H1 (cell line): ENCODE results near the gene TATDN2. TPM values are rescaled to one million over a fixed set of nuclear protein-coding genes. Genes with fewer than 3 reads are reported as not detected.

Experiments
- CTCF ChIA-PET: fragments of 300-600 bp; sonication (Branson Sonifier 250); formaldehyde crosslinking; loops from one replicate; lab custom pipeline; 2021; ENCODE audit not compliant: partially characterized antibody; lab: Charles Lee
- POLR2A ChIA-PET: fragments of 300-600 bp; sonication (Branson Sonifier 250); formaldehyde crosslinking; loops from one replicate; lab custom pipeline; 2021; ENCODE audit warnings: inconsistent platforms; ENCODE audit not compliant: partially characterized antibody; lab: Charles Lee
- DNase-seq, 2 experiments: peaks; one replicate each; pipeline versions ENCODE4 v3.0.0 to v3.0.0-alpha.2; 2010 to 2022; ENCODE audit warnings: low spot score in 2 of 2, low read depth in 1 of 2, mixed read lengths in 1 of 2
- FAIRE-seq: peaks from 2 replicates; lab custom pipeline; 2011; peaks lifted over from hg19 to GRCh38; lab: Jason Lieb, UNC
- H2AFZ ChIP-seq: 2 replicates; pipeline ENCODE4 v1.8.1; 2012; ENCODE audit warnings: low read length, inconsistent platforms
- H2AK5ac ChIP-seq: 2 replicates; pipeline ENCODE4 v1.6.1; 2013; ENCODE audit warnings: low read depth, low read length
- H2BK120ac ChIP-seq: replicated peaks from 2 replicates; pipeline ENCODE3; 2013; ENCODE audit warnings: low read depth, low read length, inconsistent platforms
- H2BK12ac ChIP-seq: 2 replicates; pipeline ENCODE4 v1.6.1; 2013; ENCODE audit warnings: low read depth, low read length
- H2BK15ac ChIP-seq: 2 replicates; pipeline ENCODE4 v1.6.1; 2013; ENCODE audit warnings: low read length
- H2BK20ac ChIP-seq: 2 replicates; pipeline ENCODE4 v1.6.1; 2013; ENCODE audit warnings: low read length
- H2BK5ac ChIP-seq: 2 replicates; pipeline ENCODE4 v1.6.1; 2013; ENCODE audit warnings: low read depth, low read length
- H3K14ac ChIP-seq: 2 replicates; pipeline ENCODE4 v1.6.1; 2013; ENCODE audit warnings: inconsistent platforms; ENCODE audit not compliant: insufficient read length
- H3K18ac ChIP-seq: 2 replicates; pipeline ENCODE4 v1.6.1; 2013; ENCODE audit warnings: low read length; ENCODE audit errors: extremely low read depth
- H3K23ac ChIP-seq: 2 replicates; pipeline ENCODE4 v1.6.1; 2013; ENCODE audit warnings: inconsistent platforms; ENCODE audit not compliant: insufficient read length
- H3K23me2 ChIP-seq: 2 replicates; pipeline ENCODE4 v1.6.1; 2013; ENCODE audit warnings: low read depth, low read length
- H3K27ac ChIP-seq: 2 replicates; pipeline ENCODE4 v1.6.1; 2011; ENCODE audit warnings: low read depth, low read length, inconsistent platforms
- H3K27me3 ChIP-seq, 4 experiments: replicated peaks in 1 of 4; 1 replicate in 1 of 4; 2 replicates in 3 of 4; pipeline versions ENCODE4 v1.6.1 to v1.8.1; 2011 to 2013; ENCODE audit warnings: low read length in 3 of 4, mild to moderate bottlenecking in 3 of 4, inconsistent platforms in 2 of 4, mixed read lengths in 2 of 4, moderate library complexity in 1 of 4; ENCODE audit not compliant: control insufficient read depth in 3 of 4, insufficient read depth in 3 of 4; ENCODE audit errors: extremely low read depth in 1 of 4
- H3K36me3 ChIP-seq, 4 experiments: 2 replicates each; pipeline versions ENCODE4 v1.6.1 to v1.8.1; 2011 to 2013; ENCODE audit warnings: mild to moderate bottlenecking in 4 of 4, low read length in 3 of 4, moderate library complexity in 2 of 4, control low read depth in 1 of 4, inconsistent platforms in 1 of 4; ENCODE audit not compliant: insufficient read depth in 4 of 4, control insufficient read depth in 2 of 4
- H3K4ac ChIP-seq: replicated peaks from 2 replicates; pipeline ENCODE3; 2013; ENCODE audit warnings: low read length, low read depth, mixed read lengths, inconsistent platforms; ENCODE audit not compliant: insufficient read length
- H3K4me1 ChIP-seq, 4 experiments: replicated peaks in 1 of 4; 1 replicate in 1 of 4; 2 replicates in 3 of 4; pipeline versions ENCODE4 v1.6.1 to v1.8.1; 2011 to 2013; ENCODE audit warnings: low read length in 3 of 4, inconsistent platforms in 2 of 4, mixed read lengths in 1 of 4; ENCODE audit not compliant: insufficient read depth in 4 of 4, control insufficient read depth in 3 of 4
- H3K4me2 ChIP-seq, 2 experiments: 2 replicates each; pipeline versions ENCODE4 v1.6.1 to v1.8.1; 2011 to 2013; ENCODE audit warnings: low read depth in 2 of 2, low read length in 2 of 2, control low read depth in 1 of 2, inconsistent platforms in 1 of 2, mild to moderate bottlenecking in 1 of 2; ENCODE audit not compliant: insufficient read depth in 1 of 2
- H3K4me3 ChIP-seq, 4 experiments: fragments of 200-600, 300-600 bp in 1 of 4; sonication (generic), shearing (Covaris generic), sonication (Bioruptor Twin) in 1 of 4; 2 replicates each; pipeline versions ENCODE4 v1.5.1 to v1.8.1; 2011 to 2016; ENCODE audit warnings: low read length in 4 of 4, low read depth in 3 of 4, control low read depth in 2 of 4, inconsistent platforms in 2 of 4, mild to moderate bottlenecking in 2 of 4, mixed read lengths in 1 of 4, moderate library complexity in 1 of 4; ENCODE audit not compliant: insufficient read depth in 2 of 4; ENCODE audit errors: extremely low read depth in 1 of 4
- H3K56ac ChIP-seq: replicated peaks from 2 replicates; pipeline ENCODE3; 2013; ENCODE audit warnings: low read depth, mild to moderate bottlenecking, mixed read lengths, low read length, inconsistent platforms; ENCODE audit not compliant: insufficient read length
- H3K79me1 ChIP-seq: 2 replicates; pipeline ENCODE4 v1.6.1; 2013; ENCODE audit warnings: low read depth, low read length, control low read depth
- H3K79me2 ChIP-seq, 2 experiments: 2 replicates each; pipeline versions ENCODE4 v1.6.1 to v1.8.1; 2012 to 2013; ENCODE audit warnings: low read length in 2 of 2, mild to moderate bottlenecking in 2 of 2, inconsistent platforms in 1 of 2; ENCODE audit not compliant: insufficient read depth in 2 of 2, control insufficient read depth in 1 of 2
- H3K9ac ChIP-seq, 4 experiments: replicated peaks in 1 of 4; 1 replicate in 1 of 4; 2 replicates in 3 of 4; pipeline versions ENCODE4 v1.6.1 to v1.8.1; 2011 to 2013; ENCODE audit warnings: low read depth in 3 of 4, low read length in 3 of 4, control low read depth in 2 of 4, mild to moderate bottlenecking in 2 of 4, moderate library complexity in 2 of 4, inconsistent platforms in 1 of 4; ENCODE audit errors: extremely low read depth in 1 of 4
- H3K9me3 ChIP-seq, 2 experiments: 2 replicates each; pipeline versions ENCODE4 v1.6.1 to v1.8.1; 2012 to 2013; ENCODE audit warnings: mild to moderate bottlenecking in 2 of 2, moderate library complexity in 2 of 2, control low read depth in 1 of 2, inconsistent platforms in 1 of 2, low read depth in 1 of 2, low read length in 1 of 2, mixed read lengths in 1 of 2; ENCODE audit not compliant: insufficient read depth in 2 of 2
- H4K20me1 ChIP-seq, 2 experiments: replicated peaks in 1 of 2; 2 replicates each; pipeline versions ENCODE3 to v1.8.1; 2011 to 2013; ENCODE audit warnings: inconsistent platforms in 2 of 2, low read length in 2 of 2, mild to moderate bottlenecking in 1 of 2; ENCODE audit not compliant: insufficient read depth in 2 of 2, control insufficient read depth in 1 of 2
- H4K5ac ChIP-seq: 2 replicates; pipeline ENCODE4 v1.6.1; 2013; ENCODE audit warnings: low read length, low read depth, mixed read lengths, inconsistent platforms; ENCODE audit not compliant: insufficient read length
- H4K8ac ChIP-seq: 2 replicates; pipeline ENCODE4 v1.8.0; 2013; ENCODE audit warnings: mild to moderate bottlenecking, moderate library complexity, low read length, inconsistent platforms; ENCODE audit not compliant: insufficient read depth; ENCODE audit errors: extremely low read depth
- H4K91ac ChIP-seq: replicated peaks from 2 replicates; pipeline ENCODE3; 2013; ENCODE audit warnings: low read length, mixed read lengths, inconsistent platforms; ENCODE audit not compliant: insufficient read length
- CBX8 ChIP-seq: fragments of 300-800, 300-1000 bp; sonication (generic); IDR thresholded peaks from 2 replicates; pipeline ENCODE4 v1.7.1; 2016; ENCODE audit warnings: low read depth, low read length, borderline replicate concordance
- GABPA ChIP-seq: IDR thresholded peaks from 2 replicates; pipeline ENCODE4 v1.6.1; 2011; ENCODE audit warnings: mild to moderate bottlenecking, low read length, moderate library complexity, borderline replicate concordance; ENCODE audit not compliant: insufficient read depth
- HDAC6 ChIP-seq: IDR thresholded peaks from one replicate; pipeline ENCODE4 v1.7.1; 2012; ENCODE audit warnings: low read depth, mild to moderate bottlenecking, inconsistent platforms, low read length, moderate library complexity
- KDM5A ChIP-seq: fragments of 200-600 bp; IDR thresholded peaks from 2 replicates; pipeline ENCODE4 v1.7.1; 2012; ENCODE audit warnings: mild to moderate bottlenecking, low read length, inconsistent platforms, mixed read lengths
- NRF1 ChIP-seq: IDR thresholded peaks from 2 replicates; pipeline ENCODE4 v1.6.1; 2011; ENCODE audit warnings: mild to moderate bottlenecking, low read depth, low read length, improper control_type of control experiment
- PHF8 ChIP-seq: fragments of 200-600 bp; sonication (generic); conservative IDR thresholded peaks from 2 replicates; pipeline ENCODE4 v1.7.1; 2012; ENCODE audit warnings: low read depth, mild to moderate bottlenecking, inconsistent platforms, low read length, moderate library complexity
- POLR2AphosphoS5 ChIP-seq: IDR thresholded peaks from 2 replicates; pipeline ENCODE4 v1.6.1; 2011; ENCODE audit warnings: low read depth, low read length
- RBBP5 ChIP-seq: IDR thresholded peaks from 2 replicates; pipeline ENCODE4 v1.7.1; 2012; ENCODE audit warnings: low read depth, mild to moderate bottlenecking, inconsistent platforms, low read length, moderate library complexity, borderline replicate concordance
- SIN3A ChIP-seq, 2 experiments: IDR thresholded peaks in 1 of 2; conservative IDR thresholded peaks in 1 of 2; 2 replicates each; pipeline ENCODE4 v1.6.1; 2011 to 2012; ENCODE audit warnings: low read length in 2 of 2, improper control_type of control experiment in 1 of 2, low read depth in 1 of 2, mild to moderate bottlenecking in 1 of 2
- SP2 ChIP-seq: IDR thresholded peaks from 2 replicates; pipeline ENCODE4 v1.6.1; 2012; ENCODE audit warnings: mild to moderate bottlenecking, low read length, inconsistent platforms
- SP4 ChIP-seq: IDR thresholded peaks from 2 replicates; pipeline ENCODE4 v1.6.1; 2012; ENCODE audit warnings: low read length, inconsistent platforms
- SRF ChIP-seq: IDR thresholded peaks from 2 replicates; pipeline ENCODE4 v1.6.1; 2011; ENCODE audit warnings: mild to moderate bottlenecking, low read depth, low read length, moderate library complexity
- TAF7 ChIP-seq: optimal IDR thresholded peaks from 2 replicates; pipeline ENCODE3; 2011; ENCODE audit warnings: low read depth, mild to moderate bottlenecking, inconsistent platforms, low read length, moderate library complexity, borderline replicate concordance
- TBP ChIP-seq: IDR thresholded peaks from 2 replicates; pipeline ENCODE4 v1.6.1; 2011; ENCODE audit warnings: low read depth, low read length, improper control_type of control experiment
- WGBS, 2 experiments: shearing (Covaris generic) in 1 of 2; methylation state at CpG; one replicate each; pipeline versions ENCODE4 v1.1.6 to v1.1.7; 2013 to 2015; ENCODE audit warnings: low lambda C conversion rate in 2 of 2, mixed read lengths in 2 of 2, inconsistent platforms in 1 of 2, low coverage in 1 of 2, missing lambda C conversion rate in 1 of 2; ENCODE audit not compliant: insufficient replicate concordance in 2 of 2, insufficient coverage in 1 of 2, insufficient read length in 1 of 2; ENCODE audit errors: extremely low coverage in 1 of 2, missing lambda C conversion rate in 1 of 2; 5-methylcytosine and 5-hydroxymethylcytosine counted together
- polyA plus RNA-seq, 7 experiments: library from polyadenylated mRNA; depleted of rRNA in 3 of 7; stranded (reverse) in 5 of 7; unstranded in 2 of 7; fragments of >200 nt in 5 of 7; fragments of 200-250 nt in 2 of 7; gene quantifications; 1 replicate in 5 of 7; 2 replicates in 1 of 7; 4 replicates in 1 of 7; pipeline versions ENCODE4 v1.2.1 to v1.2.3, GENCODE V29; 2011 to 2013; ENCODE audit warnings: missing spikeins in 2 of 7, mixed read lengths in 2 of 7
- total RNA-seq: library from RNA; stranded (reverse); fragmentation: NEBNext Ultra II Directional; extraction: Animal tissue kit (Norgen Biotek cat#: 25700); gene quantifications from 2 replicates; pipeline ENCODE4 v1.2.1, GENCODE V29; 2021

The TATDN2 gene
- total and polyA plus RNA-seq, 2 of the 8 experiments (the other 6 are each of a cell fraction or from before 2014, with no cell fraction given) = 12.1 to 34.8 TPM

- Histone ChIP-seq H2BK20ac (no peak overlapping the region), H3K14ac (no peak overlapping the region), H3K9me3 (no peaks in the 10 kb centered on the region), H4K8ac (no peak overlapping the region), H4K91ac (no peak overlapping the region), H3K4me3 (no peak overlapping the region), H3K4ac (no peak overlapping the region), H3K4me1 (peaks cover 0 to 5% (median 3%) of the 10 kb centered on the region in 4 experiments; a peak in 4 of 7 replicates), H4K20me1 (no peaks in the 10 kb centered on the region), H3K27me3 (no peaks in the 10 kb centered on the region), H3K9ac (no peak overlapping the region), H3K56ac (no peak overlapping the region), H3K23ac (no peak overlapping the region), H3K18ac (no peak overlapping the region), H3K79me1 (no peaks in the 10 kb centered on the region), H2BK120ac (no peak overlapping the region), H2BK5ac (no peak overlapping the region), H2BK15ac (no peak overlapping the region), H4K5ac (no peak overlapping the region), H3K27ac (no peak overlapping the region), H3K4me2 (no peak overlapping the region), H2BK12ac (no peak overlapping the region), H2AFZ (no peak overlapping the region), H3K36me3 (peaks cover 0 to 2% (median 0%) of the 10 kb centered on the region in 4 experiments; a peak in 1 of 8 replicates), H3K23me2 (peaks cover 4% of the 10 kb centered on the region; the same call in 1 of the 2 replicates), H3K79me2 (no peaks in the 10 kb centered on the region), H2AK5ac (no peak overlapping the region)
- 67% methylated on average over 3 of the region's 3 CpGs; no CpG with 5 or more reads in 1 of the 2 experiments for WGBS, 2 experiments
- DNase-seq (no peak), FAIRE-seq (no peak)
- ChIA-PET POLR2A (interaction anchor here (1.0 kb wide), 1 partner anchor 15 kb away, joined by 3 read pairs; no protein-coding TSS in a partner anchor), CTCF (interaction anchor here (0.6 to 0.7 kb wide), 3 partner anchors 21 to 92 kb away, joined by 3 read pairs; no protein-coding TSS in a partner anchor)
- TF ChIP-seq PHF8 (no peak), TBP (no peak), SP4 (no peak), CBX8 (no peak), SP2 (no peak), SIN3A (conservative IDR thresholded peaks at IDR 0.05 in 1 of 2, IDR thresholded peaks at IDR 0.05 in 1 of 2; ENCODE audit: low read depth in 1 of 2, low read length in 2 of 2) (no peak), SRF (no peak), KDM5A (no peak), NRF1 (no peak), POLR2AphosphoS5 (no peak), RBBP5 (no peak), TAF7 (no peak), HDAC6 (no peak), GABPA (no peak)
Observed at GRCh38 chr3:10244009-10244408, 4.2 kb upstream of the TATDN2 start.
